H1 (cell line): Measurements from ENCODE around the gene OLFM3. TPM values are rescaled to one million over a fixed set of nuclear protein-coding genes. Genes with fewer than 3 reads are reported as not detected.

Experiments used
- CTCF ChIA-PET: fragments of 300-600 bp; sonication (Branson Sonifier 250); formaldehyde crosslinking; loops from one replicate; lab custom pipeline; 2021; ENCODE audit not compliant: partially characterized antibody; lab: Charles Lee
- POLR2A ChIA-PET: fragments of 300-600 bp; sonication (Branson Sonifier 250); formaldehyde crosslinking; loops from one replicate; lab custom pipeline; 2021; ENCODE audit warnings: inconsistent platforms; ENCODE audit not compliant: partially characterized antibody; lab: Charles Lee
- DNase-seq, 2 experiments: peaks; one replicate each; pipeline versions ENCODE4 v3.0.0 to v3.0.0-alpha.2; 2010 to 2022; ENCODE audit warnings: low spot score in 2 of 2, low read depth in 1 of 2, mixed read lengths in 1 of 2
- FAIRE-seq: peaks from 2 replicates; lab custom pipeline; 2011; peaks lifted over from hg19 to GRCh38; lab: Jason Lieb, UNC
- H2AFZ ChIP-seq: 2 replicates; pipeline ENCODE4 v1.8.1; 2012; ENCODE audit warnings: low read length, inconsistent platforms
- H2AK5ac ChIP-seq: 2 replicates; pipeline ENCODE4 v1.6.1; 2013; ENCODE audit warnings: low read depth, low read length
- H2BK120ac ChIP-seq: replicated peaks from 2 replicates; pipeline ENCODE3; 2013; ENCODE audit warnings: low read depth, low read length, inconsistent platforms
- H2BK12ac ChIP-seq: 2 replicates; pipeline ENCODE4 v1.6.1; 2013; ENCODE audit warnings: low read depth, low read length
- H2BK15ac ChIP-seq: 2 replicates; pipeline ENCODE4 v1.6.1; 2013; ENCODE audit warnings: low read length
- H2BK20ac ChIP-seq: 2 replicates; pipeline ENCODE4 v1.6.1; 2013; ENCODE audit warnings: low read length
- H2BK5ac ChIP-seq: 2 replicates; pipeline ENCODE4 v1.6.1; 2013; ENCODE audit warnings: low read depth, low read length
- H3K14ac ChIP-seq: 2 replicates; pipeline ENCODE4 v1.6.1; 2013; ENCODE audit warnings: inconsistent platforms; ENCODE audit not compliant: insufficient read length
- H3K18ac ChIP-seq: 2 replicates; pipeline ENCODE4 v1.6.1; 2013; ENCODE audit warnings: low read length; ENCODE audit errors: extremely low read depth
- H3K23ac ChIP-seq: 2 replicates; pipeline ENCODE4 v1.6.1; 2013; ENCODE audit warnings: inconsistent platforms; ENCODE audit not compliant: insufficient read length
- H3K23me2 ChIP-seq: 2 replicates; pipeline ENCODE4 v1.6.1; 2013; ENCODE audit warnings: low read depth, low read length
- H3K27ac ChIP-seq: 2 replicates; pipeline ENCODE4 v1.6.1; 2011; ENCODE audit warnings: low read depth, low read length, inconsistent platforms
- H3K27me3 ChIP-seq, 4 experiments: replicated peaks in 1 of 4; 1 replicate in 1 of 4; 2 replicates in 3 of 4; pipeline versions ENCODE4 v1.6.1 to v1.8.1; 2011 to 2013; ENCODE audit warnings: low read length in 3 of 4, mild to moderate bottlenecking in 3 of 4, inconsistent platforms in 2 of 4, mixed read lengths in 2 of 4, moderate library complexity in 1 of 4; ENCODE audit not compliant: control insufficient read depth in 3 of 4, insufficient read depth in 3 of 4; ENCODE audit errors: extremely low read depth in 1 of 4
- H3K36me3 ChIP-seq, 4 experiments: 2 replicates each; pipeline versions ENCODE4 v1.6.1 to v1.8.1; 2011 to 2013; ENCODE audit warnings: mild to moderate bottlenecking in 4 of 4, low read length in 3 of 4, moderate library complexity in 2 of 4, control low read depth in 1 of 4, inconsistent platforms in 1 of 4; ENCODE audit not compliant: insufficient read depth in 4 of 4, control insufficient read depth in 2 of 4
- H3K4ac ChIP-seq: replicated peaks from 2 replicates; pipeline ENCODE3; 2013; ENCODE audit warnings: low read length, low read depth, mixed read lengths, inconsistent platforms; ENCODE audit not compliant: insufficient read length
- H3K4me1 ChIP-seq, 4 experiments: replicated peaks in 1 of 4; 1 replicate in 1 of 4; 2 replicates in 3 of 4; pipeline versions ENCODE4 v1.6.1 to v1.8.1; 2011 to 2013; ENCODE audit warnings: low read length in 3 of 4, inconsistent platforms in 2 of 4, mixed read lengths in 1 of 4; ENCODE audit not compliant: insufficient read depth in 4 of 4, control insufficient read depth in 3 of 4
- H3K4me2 ChIP-seq, 2 experiments: 2 replicates each; pipeline versions ENCODE4 v1.6.1 to v1.8.1; 2011 to 2013; ENCODE audit warnings: low read depth in 2 of 2, low read length in 2 of 2, control low read depth in 1 of 2, inconsistent platforms in 1 of 2, mild to moderate bottlenecking in 1 of 2; ENCODE audit not compliant: insufficient read depth in 1 of 2
- H3K4me3 ChIP-seq, 4 experiments: fragments of 200-600, 300-600 bp in 1 of 4; sonication (generic), shearing (Covaris generic), sonication (Bioruptor Twin) in 1 of 4; 2 replicates each; pipeline versions ENCODE4 v1.5.1 to v1.8.1; 2011 to 2016; ENCODE audit warnings: low read length in 4 of 4, low read depth in 3 of 4, control low read depth in 2 of 4, inconsistent platforms in 2 of 4, mild to moderate bottlenecking in 2 of 4, mixed read lengths in 1 of 4, moderate library complexity in 1 of 4; ENCODE audit not compliant: insufficient read depth in 2 of 4; ENCODE audit errors: extremely low read depth in 1 of 4
- H3K56ac ChIP-seq: replicated peaks from 2 replicates; pipeline ENCODE3; 2013; ENCODE audit warnings: low read depth, mild to moderate bottlenecking, mixed read lengths, low read length, inconsistent platforms; ENCODE audit not compliant: insufficient read length
- H3K79me1 ChIP-seq: 2 replicates; pipeline ENCODE4 v1.6.1; 2013; ENCODE audit warnings: low read depth, low read length, control low read depth
- H3K79me2 ChIP-seq, 2 experiments: 2 replicates each; pipeline versions ENCODE4 v1.6.1 to v1.8.1; 2012 to 2013; ENCODE audit warnings: low read length in 2 of 2, mild to moderate bottlenecking in 2 of 2, inconsistent platforms in 1 of 2; ENCODE audit not compliant: insufficient read depth in 2 of 2, control insufficient read depth in 1 of 2
- H3K9ac ChIP-seq, 4 experiments: replicated peaks in 1 of 4; 1 replicate in 1 of 4; 2 replicates in 3 of 4; pipeline versions ENCODE4 v1.6.1 to v1.8.1; 2011 to 2013; ENCODE audit warnings: low read depth in 3 of 4, low read length in 3 of 4, control low read depth in 2 of 4, mild to moderate bottlenecking in 2 of 4, moderate library complexity in 2 of 4, inconsistent platforms in 1 of 4; ENCODE audit errors: extremely low read depth in 1 of 4
- H3K9me3 ChIP-seq, 2 experiments: 2 replicates each; pipeline versions ENCODE4 v1.6.1 to v1.8.1; 2012 to 2013; ENCODE audit warnings: mild to moderate bottlenecking in 2 of 2, moderate library complexity in 2 of 2, control low read depth in 1 of 2, inconsistent platforms in 1 of 2, low read depth in 1 of 2, low read length in 1 of 2, mixed read lengths in 1 of 2; ENCODE audit not compliant: insufficient read depth in 2 of 2
- H4K20me1 ChIP-seq, 2 experiments: replicated peaks in 1 of 2; 2 replicates each; pipeline versions ENCODE3 to v1.8.1; 2011 to 2013; ENCODE audit warnings: inconsistent platforms in 2 of 2, low read length in 2 of 2, mild to moderate bottlenecking in 1 of 2; ENCODE audit not compliant: insufficient read depth in 2 of 2, control insufficient read depth in 1 of 2
- H4K5ac ChIP-seq: 2 replicates; pipeline ENCODE4 v1.6.1; 2013; ENCODE audit warnings: low read length, low read depth, mixed read lengths, inconsistent platforms; ENCODE audit not compliant: insufficient read length
- H4K8ac ChIP-seq: 2 replicates; pipeline ENCODE4 v1.8.0; 2013; ENCODE audit warnings: mild to moderate bottlenecking, moderate library complexity, low read length, inconsistent platforms; ENCODE audit not compliant: insufficient read depth; ENCODE audit errors: extremely low read depth
- H4K91ac ChIP-seq: replicated peaks from 2 replicates; pipeline ENCODE3; 2013; ENCODE audit warnings: low read length, mixed read lengths, inconsistent platforms; ENCODE audit not compliant: insufficient read length
- ASH2L ChIP-seq: fragments of 200-600, 300-600 bp; sonication (generic); IDR thresholded peaks from one replicate; pipeline ENCODE4 v1.7.1; 2017; ENCODE audit warnings: low read length
- BACH1 ChIP-seq: IDR thresholded peaks from 2 replicates; pipeline ENCODE4 v1.6.1; 2012; ENCODE audit warnings: low read length, improper control_type of control experiment
- CREB1 ChIP-seq: IDR thresholded peaks from 2 replicates; pipeline ENCODE4 v1.6.1; 2012; ENCODE audit warnings: inconsistent platforms
- EGR1 ChIP-seq: IDR thresholded peaks from 2 replicates; pipeline ENCODE4 v1.6.1; 2011; ENCODE audit warnings: low read depth, low read length, borderline replicate concordance
- EP300 ChIP-seq, 2 experiments: IDR thresholded peaks; 1 replicate in 1 of 2; 2 replicates in 1 of 2; pipeline ENCODE4 v1.6.1; 2011 to 2012; ENCODE audit warnings: low read depth in 2 of 2, low read length in 2 of 2, mild to moderate bottlenecking in 2 of 2, borderline replicate concordance in 1 of 2, inconsistent platforms in 1 of 2, moderate library complexity in 1 of 2
- EZH2 ChIP-seq: fragments of 200-600 bp; sonication (generic); IDR thresholded peaks from 2 replicates; pipeline ENCODE4 v1.7.1; 2012; ENCODE audit warnings: low read depth, mild to moderate bottlenecking, moderate library complexity, low read length, inconsistent platforms; ENCODE audit not compliant: severe bottlenecking
- FOSL1 ChIP-seq: IDR thresholded peaks from 2 replicates; pipeline ENCODE4 v1.6.1; 2011; ENCODE audit warnings: mild to moderate bottlenecking, low read depth, low read length, moderate library complexity; ENCODE audit not compliant: insufficient read depth
- KDM1A ChIP-seq: fragments of 200-600, 300-600 bp; sonication (generic); IDR thresholded peaks from 2 replicates; pipeline ENCODE4 v1.7.1; 2016; ENCODE audit warnings: mild to moderate bottlenecking, low read length, borderline replicate concordance
- MAFK ChIP-seq: IDR thresholded peaks from 2 replicates; pipeline ENCODE4 v1.6.1; 2012; ENCODE audit warnings: low read depth, mild to moderate bottlenecking, improper control_type of control experiment, low read length
- NANOG ChIP-seq: IDR thresholded peaks from 2 replicates; pipeline ENCODE4 v1.6.1; 2011; ENCODE audit warnings: low read length, low read depth, mild to moderate bottlenecking, inconsistent platforms; ENCODE audit not compliant: insufficient read depth, poor library complexity, severe bottlenecking
- POLR2AphosphoS5 ChIP-seq: IDR thresholded peaks from 2 replicates; pipeline ENCODE4 v1.6.1; 2011; ENCODE audit warnings: low read depth, low read length
- RBBP5 ChIP-seq: IDR thresholded peaks from 2 replicates; pipeline ENCODE4 v1.7.1; 2012; ENCODE audit warnings: low read depth, mild to moderate bottlenecking, inconsistent platforms, low read length, moderate library complexity, borderline replicate concordance
- RXRA ChIP-seq: IDR thresholded peaks from 2 replicates; pipeline ENCODE4 v1.6.1; 2011; ENCODE audit warnings: low read depth, mild to moderate bottlenecking, low read length, moderate library complexity; ENCODE audit not compliant: insufficient read depth
- SIRT6 ChIP-seq: IDR thresholded peaks from one replicate; pipeline ENCODE4 v1.7.1; 2012; ENCODE audit warnings: low read length, inconsistent platforms
- SP4 ChIP-seq: IDR thresholded peaks from 2 replicates; pipeline ENCODE4 v1.6.1; 2012; ENCODE audit warnings: low read length, inconsistent platforms
- TAF1 ChIP-seq: IDR thresholded peaks from 2 replicates; pipeline ENCODE4 v1.6.1; 2011; ENCODE audit warnings: mild to moderate bottlenecking, low read depth, low read length
- WGBS, 2 experiments: shearing (Covaris generic) in 1 of 2; methylation state at CpG; one replicate each; pipeline versions ENCODE4 v1.1.6 to v1.1.7; 2013 to 2015; ENCODE audit warnings: low lambda C conversion rate in 2 of 2, mixed read lengths in 2 of 2, inconsistent platforms in 1 of 2, low coverage in 1 of 2, missing lambda C conversion rate in 1 of 2; ENCODE audit not compliant: insufficient replicate concordance in 2 of 2, insufficient coverage in 1 of 2, insufficient read length in 1 of 2; ENCODE audit errors: extremely low coverage in 1 of 2, missing lambda C conversion rate in 1 of 2; 5-methylcytosine and 5-hydroxymethylcytosine counted together
- polyA plus RNA-seq, 7 experiments: library from polyadenylated mRNA; depleted of rRNA in 3 of 7; stranded (reverse) in 5 of 7; unstranded in 2 of 7; fragments of >200 nt in 5 of 7; fragments of 200-250 nt in 2 of 7; gene quantifications; 1 replicate in 5 of 7; 2 replicates in 1 of 7; 4 replicates in 1 of 7; pipeline versions ENCODE4 v1.2.1 to v1.2.3, GENCODE V29; 2011 to 2013; ENCODE audit warnings: missing spikeins in 2 of 7, mixed read lengths in 2 of 7
- total RNA-seq: library from RNA; stranded (reverse); fragmentation: NEBNext Ultra II Directional; extraction: Animal tissue kit (Norgen Biotek cat#: 25700); gene quantifications from 2 replicates; pipeline ENCODE4 v1.2.1, GENCODE V29; 2021

The OLFM3 gene
- total and polyA plus RNA-seq, 2 of the 8 experiments (the other 6 are each of a cell fraction or from before 2014, with no cell fraction given) = 0.30 to 0.32 TPM

- CTCF ChIA-PET = interaction anchor here (1.0 to 1.2 kb wide), 2 partner anchors 10 to 129 kb away, joined by 3 read pairs; no protein-coding TSS in a partner anchor
- WGBS, 2 experiments = 91% methylated on average over 2 of the region's 2 CpGs; no CpG with 5 or more reads in 1 of the 2 experiments
- Histone ChIP-seq H2AK5ac (no peak overlapping the region), H3K27me3 (no peaks in the 10 kb centered on the region), H3K79me2 (no peaks in the 10 kb centered on the region), H3K56ac (no peak overlapping the region), H2AFZ (no peak overlapping the region), H4K91ac (no peak overlapping the region), H2BK12ac (no peak overlapping the region), H3K18ac (no peak overlapping the region), H2BK15ac (no peak overlapping the region), H3K4me3 (no peak overlapping the region), H3K4me1 (no peaks in the 10 kb centered on the region), H2BK5ac (no peak overlapping the region), H4K20me1 (no peaks in the 10 kb centered on the region), H3K23me2 (no peaks in the 10 kb centered on the region; the same call in 1 of the 2 replicates), H3K9me3 (no peaks in the 10 kb centered on the region), H3K23ac (no peak overlapping the region), H3K9ac (no peak overlapping the region), H4K8ac (no peak overlapping the region), H2BK120ac (no peak overlapping the region), H4K5ac (no peak overlapping the region), H3K27ac (no peak overlapping the region), H3K79me1 (no peaks in the 10 kb centered on the region), H3K4me2 (no peak overlapping the region), H2BK20ac (no peak overlapping the region), H3K4ac (no peak overlapping the region), H3K14ac (no peak overlapping the region), H3K36me3 (no peaks in the 10 kb centered on the region)
- FAIRE-seq (no peak), DNase-seq (no peak)
- POLR2A ChIA-PET = no interaction called here
- no peak for TF ChIP-seq TAF1
- TF ChIP-seq RBBP5 = no peak
- no peak for TF ChIP-seq FOSL1
- no peak for TF ChIP-seq CREB1
- TF ChIP-seq ASH2L = no peak
- no peak for TF ChIP-seq SIRT6
- no peak for TF ChIP-seq SP4
- TF ChIP-seq EZH2 = no peak
- no peak for TF ChIP-seq NANOG
- no peak for TF ChIP-seq POLR2AphosphoS5
- TF ChIP-seq KDM1A = no peak
- TF ChIP-seq MAFK = no peak
- no peak for TF ChIP-seq RXRA
- no peak for TF ChIP-seq EP300 (IDR thresholded peaks at IDR 0.05; ENCODE audit: borderline replicate concordance in 1 of 2, low read depth in 2 of 2, low read length in 2 of 2)
- TF ChIP-seq BACH1 = no peak
- TF ChIP-seq EGR1 = no peak
Measured at GRCh38 chr1:101898137-101898536, 98.6 kb downstream of the OLFM3 start.
